Hematopoietic multipotent progenitor cell treated with erythropoietin and hydrocortisone succinate and interleukin-3 and kit ligand, for 8 days (in vitro differentiated cells): ENCODE measurements around the gene PHF14.

ENCODE experiments used
- DNase-seq: peaks from one replicate; pipeline ENCODE4 v3.0.0-alpha.2; 2015

The PHF14 gene

DNA sequence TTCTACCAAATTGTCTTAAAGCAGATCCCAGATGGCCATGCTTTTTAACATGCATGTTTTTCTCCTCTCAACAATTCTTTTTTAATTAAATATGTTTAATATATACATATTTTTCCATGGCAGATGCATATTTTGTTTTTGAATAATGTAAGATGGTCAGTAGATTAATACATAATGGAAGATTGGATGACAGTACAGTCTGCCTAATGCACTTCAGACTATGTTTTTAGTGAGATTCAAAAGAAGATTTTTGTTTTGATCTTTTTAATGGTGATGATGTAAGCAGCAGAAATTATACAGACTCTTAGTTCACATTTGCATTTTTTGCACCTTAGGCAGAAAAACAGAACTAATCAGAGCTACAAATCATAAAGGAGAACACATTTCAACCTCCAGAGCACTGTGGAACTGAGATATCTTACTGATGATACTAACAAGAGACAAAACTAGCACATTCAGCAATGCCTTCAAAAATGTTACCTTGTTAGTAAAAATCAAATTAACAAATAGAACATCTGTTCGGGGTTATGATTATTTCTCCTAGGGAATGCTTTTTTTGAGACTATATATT, 203.4 kb downstream of the PHF14 start:
- DNase-seq, result no peak

DNA sequence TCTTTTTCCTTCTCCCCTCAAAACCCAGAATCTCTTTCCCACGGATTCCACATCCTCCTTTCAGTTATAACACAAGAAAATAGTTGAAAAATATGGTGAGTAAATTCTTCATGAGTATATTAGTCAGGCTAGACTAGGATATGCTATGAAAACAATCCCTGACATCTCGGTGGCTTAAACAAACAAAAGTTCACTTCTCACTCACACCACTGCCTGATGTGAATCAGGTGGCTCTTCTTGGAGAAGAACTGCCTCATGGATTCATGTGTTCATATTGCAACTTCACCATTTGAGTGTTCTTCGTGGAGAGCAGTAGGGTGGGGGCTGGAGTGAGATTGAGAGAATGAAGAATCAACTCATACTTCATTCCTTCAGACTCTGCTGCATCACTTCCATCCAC, 204.1 kb downstream of the PHF14 start:
- no peak for DNase-seq

DNA sequence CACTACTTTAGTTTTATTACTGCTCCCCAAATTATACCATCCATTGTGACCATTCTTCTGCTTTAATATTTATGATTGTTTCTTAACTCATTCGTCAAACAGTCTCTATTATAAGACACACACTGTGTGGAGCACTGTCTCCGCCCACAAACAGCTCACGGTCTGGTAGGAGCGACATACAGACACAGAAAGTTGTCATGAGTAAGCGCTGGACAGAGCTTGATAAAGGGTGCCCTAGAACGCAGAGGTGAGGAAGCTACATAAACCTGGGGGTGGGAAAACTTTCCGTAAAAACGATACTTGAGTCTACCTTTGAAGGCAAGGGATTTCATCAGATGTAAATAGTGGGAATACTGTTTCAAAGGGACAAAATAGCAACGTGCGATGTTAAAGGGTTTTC, 207.9 kb downstream of the PHF14 start:
- no peak for DNase-seq

DNA sequence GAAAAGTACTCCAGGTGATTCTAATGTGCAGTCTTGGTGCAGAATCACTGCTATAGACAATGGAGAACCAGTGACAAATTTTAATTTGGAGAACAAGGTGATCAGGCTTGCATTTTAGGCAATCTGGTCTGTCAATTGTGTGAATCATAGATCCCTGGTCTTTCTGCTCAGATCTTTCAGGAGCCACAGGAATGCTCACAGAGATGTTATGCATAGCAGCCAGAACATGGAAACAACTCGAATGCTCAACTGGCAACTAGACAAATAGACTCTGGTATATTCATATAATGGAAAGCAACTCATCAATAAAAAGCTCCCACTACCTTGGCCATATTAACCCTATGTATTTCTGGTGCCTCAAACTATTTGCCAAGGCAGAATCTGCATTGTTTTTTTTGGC, 209.1 kb downstream of the PHF14 start:
- DNase-seq, result no peak

DNA sequence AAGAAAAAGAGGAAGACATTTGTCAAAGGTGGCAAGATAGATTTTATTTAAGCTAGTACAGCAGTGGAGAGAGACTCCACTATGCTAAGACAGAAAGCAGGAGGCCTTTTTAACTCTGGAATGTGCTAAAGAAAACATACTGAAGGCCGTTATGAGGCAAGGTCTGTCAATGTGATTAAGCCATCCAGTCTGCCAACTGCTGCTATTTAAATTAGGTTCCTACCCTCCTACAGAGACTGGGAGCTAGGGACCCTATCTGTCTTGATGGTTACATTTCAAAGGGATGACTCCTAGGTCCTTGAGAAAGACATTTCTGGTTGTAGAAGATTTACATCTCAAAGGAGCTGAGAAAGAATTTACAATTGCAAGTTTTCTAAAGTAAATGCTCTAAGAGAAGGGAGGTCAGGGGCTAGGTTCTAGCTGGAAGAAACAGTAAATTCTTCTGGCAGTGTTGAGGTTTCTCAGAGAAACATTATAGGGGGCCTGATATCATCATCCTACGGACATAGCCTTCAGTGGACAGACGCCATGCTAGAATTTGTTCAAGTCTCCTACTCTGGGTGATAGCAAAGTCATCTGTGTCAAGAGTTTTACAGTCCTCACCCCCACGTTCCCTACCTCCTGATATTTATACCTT, 211.6 kb downstream of the PHF14 start:
- no peak for DNase-seq

DNA sequence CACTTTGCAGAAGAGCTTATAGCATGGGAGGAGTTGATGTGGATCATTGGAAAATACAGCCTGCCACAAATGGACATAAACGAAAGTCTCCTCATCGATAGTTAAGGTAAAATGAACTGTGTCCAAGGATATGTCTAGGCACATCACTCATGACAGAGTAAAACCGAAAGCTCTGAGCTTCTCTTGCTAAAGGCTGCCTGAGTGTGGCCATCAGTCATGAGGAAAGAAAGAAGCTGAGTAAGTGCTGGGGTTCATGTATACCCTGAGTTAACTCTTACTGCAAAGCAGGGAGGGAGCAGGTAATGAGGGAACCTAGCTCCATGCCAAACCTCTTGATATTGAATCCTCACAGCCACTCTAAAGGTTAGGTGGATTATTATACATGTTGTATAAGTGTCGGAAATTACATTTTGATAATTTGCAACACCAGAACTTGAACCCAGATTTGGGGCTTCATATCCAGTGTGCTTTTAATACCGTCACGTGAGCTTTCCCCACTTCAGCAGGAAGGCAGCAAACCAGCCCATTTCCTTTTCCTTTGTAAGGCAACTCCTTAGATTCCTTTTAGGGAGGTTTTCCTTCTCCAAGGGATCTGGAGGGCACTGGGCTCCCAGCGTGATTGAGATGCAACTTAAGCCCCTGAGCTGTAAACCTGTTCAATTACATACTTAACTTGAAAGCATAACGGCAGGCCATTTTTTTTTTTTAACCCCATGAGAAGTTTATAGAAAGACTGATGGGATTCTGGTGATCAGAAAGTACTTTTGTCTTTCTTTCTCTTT, 215.0 kb downstream of the PHF14 start:
- no peak for DNase-seq

DNA sequence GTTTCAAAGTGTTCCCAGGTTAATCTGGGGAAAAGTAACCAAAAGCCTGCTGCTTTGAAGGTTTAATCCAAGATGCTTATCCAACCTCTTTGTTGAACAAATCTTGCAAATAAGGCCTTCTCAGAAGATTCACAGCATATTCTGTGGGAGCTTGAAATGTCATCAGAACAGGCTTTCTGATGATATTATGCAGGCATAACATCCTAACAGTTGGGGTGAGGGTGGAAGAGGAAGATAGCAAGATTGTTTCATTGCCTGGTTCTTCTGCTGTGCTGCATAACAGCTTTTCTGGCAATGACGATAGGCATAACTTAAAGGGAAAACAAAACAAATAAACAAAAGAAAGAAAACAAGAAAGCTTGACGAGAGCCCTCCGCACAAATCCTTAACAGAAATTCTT, 217.4 kb downstream of the PHF14 start:
- no peak for DNase-seq

DNA sequence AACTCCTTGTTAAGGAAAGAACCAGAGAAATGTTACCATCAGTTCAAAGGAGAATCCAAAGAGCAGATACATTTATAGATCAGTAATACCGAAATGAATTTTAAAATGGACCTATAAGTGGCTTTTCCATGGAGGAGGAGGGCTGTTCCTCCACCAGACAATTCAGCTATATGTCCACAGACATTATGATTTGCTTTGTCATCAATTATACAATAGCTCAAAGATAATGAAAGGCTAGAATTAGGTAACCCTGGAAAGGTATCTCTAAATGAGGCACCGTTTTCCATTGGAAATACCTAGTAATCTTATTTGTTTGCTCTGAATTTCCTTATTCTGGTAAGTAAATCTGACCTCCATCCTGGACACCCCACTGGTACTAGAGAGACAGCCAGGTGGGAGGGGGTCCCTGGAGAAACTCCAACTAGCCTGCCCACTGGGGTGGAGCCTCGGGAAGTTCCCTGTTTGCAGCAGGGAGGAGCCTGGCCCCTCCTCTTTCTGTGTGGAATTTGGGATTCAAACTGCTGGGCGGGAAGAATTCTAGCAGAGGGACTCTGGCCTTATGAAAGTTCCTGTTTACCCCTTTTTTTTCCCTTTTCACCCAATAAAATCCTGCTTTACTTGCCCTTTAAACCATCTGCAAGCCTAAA, 218.0 kb downstream of the PHF14 start:
- DNase-seq, result no peak

DNA sequence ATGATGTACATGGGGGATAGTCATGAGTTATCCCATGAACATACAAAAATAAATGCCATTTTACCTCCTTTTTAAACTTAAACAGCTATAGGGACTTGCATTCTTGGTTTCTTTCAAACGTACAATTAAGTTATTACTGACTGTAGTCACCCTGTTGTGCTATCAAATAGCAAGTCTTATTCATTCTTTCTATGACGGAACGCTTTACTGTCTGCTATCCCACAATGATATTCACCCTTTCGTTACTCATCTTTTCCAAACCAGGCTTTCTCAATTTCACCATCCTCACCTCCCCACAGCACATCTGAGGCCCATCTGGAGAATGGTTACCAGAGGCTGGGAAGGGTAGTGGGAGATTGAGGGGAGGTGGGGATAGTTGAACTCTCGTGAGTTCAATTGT, 218.8 kb downstream of the PHF14 start:
- no peak for DNase-seq

DNA sequence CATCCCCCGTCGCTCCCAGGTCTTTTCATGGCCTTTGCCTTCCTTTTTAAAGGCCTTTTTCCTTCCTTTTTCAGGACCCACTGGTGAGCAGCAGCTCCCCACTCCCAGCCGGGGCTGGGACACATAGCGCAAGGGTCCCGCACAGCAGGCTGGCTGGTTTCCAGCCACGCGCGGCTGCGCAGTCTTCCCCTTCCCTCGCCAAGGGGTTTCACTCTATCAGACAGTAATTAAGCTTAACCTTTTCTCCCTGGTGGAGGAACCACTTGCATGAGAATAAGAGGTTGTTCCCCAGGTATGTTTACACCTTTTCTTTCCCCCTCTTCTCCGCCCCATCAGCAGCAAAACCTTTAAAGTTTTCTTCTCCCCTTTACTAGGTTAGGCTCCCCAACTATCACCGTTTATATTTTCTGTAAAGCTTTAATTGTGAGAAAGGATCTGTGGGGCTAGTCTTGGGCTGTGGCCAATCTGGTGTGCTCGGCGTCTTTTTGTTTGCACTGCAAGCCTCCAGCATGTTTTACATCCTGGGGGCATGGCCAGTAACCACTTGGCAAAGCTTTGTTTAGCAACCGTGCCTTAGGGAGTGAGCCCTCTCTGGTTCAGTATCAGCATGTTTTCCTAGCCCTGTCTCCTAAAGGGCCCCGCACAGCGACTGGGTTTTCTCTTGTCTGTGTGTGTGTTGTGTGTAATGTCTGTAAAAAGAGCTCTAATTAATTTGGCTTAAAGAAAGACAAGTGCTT, 219.6 kb downstream of the PHF14 start:
- no peak for DNase-seq

DNA sequence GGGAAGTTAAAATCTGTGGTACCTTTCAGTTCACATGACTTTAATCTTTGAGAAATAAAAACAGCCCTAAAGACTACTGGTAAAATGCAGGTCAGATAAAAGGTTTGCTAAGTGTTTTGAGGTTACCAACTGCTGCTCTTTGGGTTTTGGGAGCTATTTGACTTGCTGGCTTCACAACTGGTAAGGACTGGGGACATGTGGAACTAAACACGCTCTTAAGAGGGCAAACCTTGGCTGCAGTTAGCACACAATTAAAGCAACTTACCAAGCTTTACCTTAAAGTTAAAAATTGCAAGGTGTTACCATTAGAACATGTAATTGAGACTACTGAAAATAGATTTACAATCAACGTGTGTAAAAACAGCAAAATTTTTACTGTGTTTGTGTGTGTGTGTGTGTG, 220.2 kb downstream of the PHF14 start:
- DNase-seq, result no peak

DNA sequence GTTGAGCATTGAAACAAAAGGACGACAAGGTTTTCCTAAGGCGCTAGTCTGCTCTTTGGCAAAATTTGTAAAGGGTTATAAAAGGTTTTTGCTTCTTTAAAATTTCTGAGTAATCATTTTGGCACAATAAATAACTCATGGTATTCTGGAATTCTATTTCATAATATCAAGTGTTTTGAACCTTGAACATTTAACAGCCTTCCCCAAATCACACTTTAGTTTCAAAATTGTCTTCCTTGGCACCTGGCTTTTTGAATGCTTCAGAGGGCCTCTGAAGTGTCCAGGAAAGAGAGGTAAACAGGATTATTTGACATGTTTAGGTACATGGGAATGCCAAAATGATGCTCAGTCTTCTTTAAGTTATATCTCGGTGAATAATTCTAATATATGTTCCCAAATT, 220.8 kb downstream of the PHF14 start:
- no peak for DNase-seq

DNA sequence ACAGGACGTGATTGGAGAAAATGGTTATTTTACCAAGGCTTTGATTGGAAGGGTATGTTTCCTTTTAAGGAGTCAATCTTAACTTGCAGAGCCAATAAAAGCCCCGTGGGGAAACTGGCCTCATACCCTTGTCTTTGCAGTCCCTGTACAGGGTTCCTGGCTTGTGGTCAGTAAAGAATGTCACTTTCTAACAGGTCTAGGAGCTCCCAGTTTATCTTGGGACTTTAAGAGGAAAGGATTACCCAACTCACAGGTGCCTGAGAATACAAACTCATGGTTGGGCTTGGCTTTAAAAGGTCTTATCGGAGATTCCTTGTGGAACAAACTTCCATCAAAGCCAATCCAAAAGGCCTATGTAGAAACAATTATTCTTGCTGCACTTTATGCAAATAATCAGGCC, 221.8 kb downstream of the PHF14 start:
- no peak for DNase-seq

DNA sequence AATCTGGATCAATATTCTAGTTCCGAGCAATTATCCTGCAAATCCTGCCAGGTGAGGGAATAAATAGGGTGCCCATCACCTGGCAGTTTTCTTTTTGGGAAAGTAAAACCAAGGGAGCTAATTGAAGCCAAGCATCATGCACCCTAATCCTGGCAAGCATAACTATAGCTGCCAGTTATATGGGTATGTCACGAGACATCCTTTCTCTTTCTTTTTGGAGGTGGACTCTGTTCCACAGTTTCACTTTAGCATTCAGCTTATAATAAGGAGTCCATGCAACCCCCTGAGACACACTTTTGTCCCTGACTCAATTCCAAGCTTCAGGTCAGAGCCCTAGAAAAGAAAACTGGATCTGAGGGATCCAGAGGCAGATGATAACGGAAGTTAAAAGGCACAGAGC, 222.5 kb downstream of the PHF14 start:
- DNase-seq, result no peak

DNA sequence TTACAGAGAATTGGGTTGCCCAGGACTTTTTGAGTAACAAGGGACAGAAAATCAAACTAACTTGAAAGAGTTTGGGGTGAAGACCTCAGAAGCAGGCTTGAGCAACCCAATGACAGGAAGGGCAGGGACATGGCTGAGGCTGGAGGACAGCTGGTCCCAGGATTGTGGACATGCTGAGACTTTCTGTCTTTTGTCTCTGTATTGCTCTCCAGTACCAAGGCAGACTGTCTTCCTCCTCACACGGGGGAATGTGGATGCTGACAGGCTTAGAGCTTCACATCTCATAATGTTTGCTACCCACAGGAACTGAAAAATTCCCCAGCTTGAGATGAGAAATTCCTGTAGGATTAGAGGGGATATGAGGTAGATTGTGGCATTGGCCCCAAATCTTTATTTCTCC, 229.6 kb downstream of the PHF14 start:
- DNase-seq, result no peak

DNA sequence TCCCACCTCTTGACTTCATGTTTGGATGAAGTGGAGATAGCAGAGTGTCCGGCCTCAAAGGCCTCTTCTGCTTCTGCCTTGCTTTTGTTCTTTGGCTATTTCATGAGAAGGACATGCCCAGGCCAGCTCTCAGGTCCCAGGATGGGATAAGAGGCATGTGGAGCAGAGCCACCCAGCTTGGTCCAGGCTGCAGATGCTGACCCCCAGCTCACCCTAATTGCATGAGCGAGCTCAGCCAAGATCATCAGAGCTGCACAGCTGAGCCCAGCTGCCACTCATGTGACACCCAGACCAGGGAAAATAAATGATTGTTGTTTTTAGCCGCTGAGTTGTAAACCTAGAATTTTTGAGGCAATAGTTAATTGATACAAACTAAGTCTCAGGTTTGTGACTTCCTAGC, 230.0 kb downstream of the PHF14 start:
- no peak for DNase-seq

DNA sequence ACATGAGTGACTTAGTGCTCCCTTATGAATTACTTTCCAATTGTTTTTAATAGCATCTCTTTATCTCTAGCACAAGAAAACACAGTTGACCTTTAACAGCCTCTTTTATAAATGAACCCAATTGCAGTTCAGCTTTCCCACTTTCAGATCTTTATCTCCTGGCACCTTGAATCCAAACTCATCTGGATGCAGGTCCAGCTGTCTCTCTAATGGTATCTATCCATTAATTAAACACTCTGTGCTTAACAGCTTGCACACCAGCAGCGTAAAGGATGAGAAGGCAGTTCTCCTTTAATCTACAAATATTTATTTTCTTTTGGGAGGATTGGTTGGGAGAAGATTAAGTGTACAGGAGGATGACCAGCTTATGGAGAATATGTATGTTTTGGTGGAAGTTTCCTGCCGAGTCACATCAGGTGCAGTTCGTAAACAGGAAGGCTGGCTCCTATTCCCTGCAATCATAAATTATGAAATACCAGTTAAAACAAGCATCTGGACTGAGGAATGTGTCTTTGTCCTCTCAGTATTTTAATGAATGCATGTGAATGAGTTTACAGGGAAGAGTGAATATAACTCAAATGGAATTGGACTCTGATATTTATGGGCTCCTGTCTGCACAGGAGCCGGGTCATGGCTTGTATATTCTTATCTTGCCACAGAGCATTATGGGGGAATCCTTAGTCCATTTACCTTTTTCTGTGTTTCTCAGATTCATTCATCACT, 232.7 kb downstream of the PHF14 start:
- no peak for DNase-seq

DNA sequence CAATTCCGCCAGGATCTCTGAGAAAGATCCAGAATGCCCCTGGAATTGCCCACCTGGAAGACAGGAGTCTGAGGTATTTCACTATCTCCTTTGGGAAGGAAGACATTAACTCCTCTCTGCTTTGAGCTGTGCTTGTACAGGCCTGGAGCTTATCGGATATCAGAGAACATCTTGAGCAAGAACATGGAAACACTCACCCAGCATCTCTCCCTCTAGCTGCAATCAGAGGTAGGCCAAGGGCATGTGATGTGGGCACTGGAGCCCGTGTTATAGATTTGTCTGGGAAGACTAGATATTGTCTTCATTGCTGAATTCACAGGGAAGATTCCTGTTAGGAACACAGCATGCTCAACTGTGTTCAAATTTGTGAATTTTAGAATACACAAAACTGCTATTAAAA, 233.9 kb downstream of the PHF14 start:
- no peak for DNase-seq

DNA sequence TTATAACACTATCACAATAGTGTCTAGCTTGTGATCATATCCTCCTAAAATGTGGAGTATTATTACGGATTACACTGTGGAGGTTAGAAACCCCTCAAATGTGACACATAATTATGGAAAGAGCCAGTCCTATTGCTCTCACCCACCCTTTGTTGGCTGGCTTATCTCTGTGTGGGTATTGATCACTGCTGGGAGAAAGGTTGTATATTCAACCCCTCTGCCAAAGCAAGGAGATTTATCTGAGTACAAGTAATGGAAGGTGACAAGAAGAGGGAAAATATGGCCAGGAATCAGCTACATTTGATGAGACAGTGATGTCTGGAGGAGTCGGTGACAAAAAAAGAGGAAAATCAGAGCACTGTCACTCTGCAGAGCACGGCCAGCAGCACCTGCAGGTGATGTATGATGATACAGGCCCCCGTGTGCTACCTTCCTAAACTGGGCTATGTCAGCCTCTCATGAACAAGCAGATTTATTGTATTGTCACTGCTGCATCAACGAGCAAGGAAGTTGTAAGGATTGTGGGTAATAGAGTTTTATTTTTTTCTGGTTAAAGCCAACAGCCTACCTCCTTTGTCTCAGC, 235.3 kb downstream of the PHF14 start:
- no peak for DNase-seq

DNA sequence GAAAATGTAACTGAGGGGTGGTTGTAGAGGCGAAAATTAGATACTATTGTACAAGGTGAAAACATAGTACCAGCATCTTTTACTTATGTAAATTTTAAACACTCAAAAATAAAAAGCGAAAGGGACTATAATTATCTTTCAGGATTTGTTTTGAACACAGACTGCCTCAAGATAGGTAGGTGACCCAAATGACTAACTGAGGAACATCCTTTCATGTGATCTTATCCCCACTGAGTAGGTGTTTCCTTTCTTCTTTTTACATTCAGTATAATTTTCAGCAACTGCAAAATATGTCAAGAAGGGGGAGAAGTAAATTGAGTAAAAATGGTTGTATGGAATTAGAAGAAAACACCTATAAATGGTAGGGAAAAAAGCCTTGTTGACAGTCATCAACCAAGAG, 236.7 kb downstream of the PHF14 start:
- DNase-seq, result no peak

DNA sequence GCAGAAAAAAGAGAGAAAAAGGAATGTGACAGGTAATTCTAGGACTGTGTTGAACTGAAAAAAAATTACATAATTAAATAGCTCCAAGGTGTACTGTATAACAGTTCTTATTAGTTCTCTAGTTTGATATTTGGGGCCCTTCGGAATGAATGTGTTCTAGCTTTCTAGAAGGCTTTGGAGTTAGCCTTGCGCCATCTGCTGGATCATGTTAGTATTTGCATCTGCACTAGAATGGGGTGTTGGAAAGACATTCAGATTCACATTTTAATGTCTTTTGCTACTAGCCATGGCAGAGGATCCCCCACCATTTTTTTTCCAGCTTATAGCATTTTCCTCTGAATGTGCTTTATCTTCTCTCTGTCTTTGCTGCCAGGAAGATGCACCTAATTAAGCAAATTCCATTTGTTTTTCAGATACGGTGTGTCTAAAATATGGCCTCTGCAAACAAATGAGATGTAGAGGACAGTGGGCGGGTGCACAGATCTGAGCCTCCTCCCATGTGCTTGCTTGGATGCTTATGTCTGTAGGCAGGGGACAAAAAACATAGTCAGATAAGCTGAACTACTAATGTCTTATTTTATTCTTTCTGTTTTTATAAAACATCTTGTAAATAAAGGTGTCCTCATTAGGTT, 238.5 kb downstream of the PHF14 start:
- peak; percentile 87 for DNase-seq

DNA sequence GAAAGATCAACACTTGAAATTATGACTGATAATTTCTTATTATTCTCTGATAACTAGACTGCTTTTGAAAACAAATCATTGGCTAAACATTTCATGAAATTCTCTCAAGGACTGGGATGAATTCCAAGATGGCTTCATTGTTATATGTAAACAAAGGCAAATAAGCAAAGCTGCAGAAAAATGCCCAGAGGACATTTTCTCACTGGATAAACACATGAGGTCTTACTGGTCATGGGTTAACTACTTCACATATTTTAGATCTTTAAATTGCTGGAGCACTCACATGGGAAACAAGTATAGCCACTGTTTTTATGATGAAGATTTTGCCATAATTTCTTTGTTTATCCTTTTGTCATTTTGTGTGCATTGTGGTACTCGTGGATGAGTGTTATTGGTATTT, 239.1 kb downstream of the PHF14 start:
- DNase-seq, result no peak
